ENCODE data around the gene JAG2. TPM values are rescaled to one million over a fixed set of nuclear protein-coding genes. Genes with fewer than 3 reads are reported as not detected.

The JAG2 gene
- total RNA-seq, 6 experiments from 2014 or later, result 1.1 to 3.5 (median 1.2) TPM

- H3K9me3 ChIP-seq, result no peaks in the 10 kb centered on the region
- H3K36me3 ChIP-seq, result no peaks in the 10 kb centered on the region
- ATAC-seq, result no peak
- intact Hi-C loops (cut with DNase I), result no loop called here
- no peak overlapping the region for H3K27ac ChIP-seq
- no CpG with 5 or more reads among the region's 27 CpGs for WGBS (ENCODE audit: insufficient coverage, low coverage, low lambda C conversion rate, missing lambda C conversion rate)
- TF ChIP-seq POLR2A (IDR thresholded peaks at IDR 0.05) (no peak), CTCF (IDR thresholded peaks at IDR 0.05) (no peak)
- H3K4me3 ChIP-seq, result no peak overlapping the region
- no peaks in the 10 kb centered on the region for H3K27me3 ChIP-seq
- H3K4me1 ChIP-seq, result no peaks in the 10 kb centered on the region
- DNase-seq, result peak in 2 of 3 donors; percentile 13 to 43
Measured at GRCh38 chr14:105148604-105149145, 19.9 kb downstream of the JAG2 start.

- no peaks in the 10 kb centered on the region for H3K27me3 ChIP-seq
- TF ChIP-seq CTCF (IDR thresholded peaks at IDR 0.05) (no peak), POLR2A (IDR thresholded peaks at IDR 0.05) (no peak)
- no peak overlapping the region for H3K27ac ChIP-seq
- no peaks in the 10 kb centered on the region for H3K9me3 ChIP-seq
- no peak for ATAC-seq
- H3K4me1 ChIP-seq, result no peaks in the 10 kb centered on the region
- no peak overlapping the region for H3K4me3 ChIP-seq
- 89% methylated on average over 11 of the region's 62 CpGs for WGBS (ENCODE audit: insufficient coverage, low coverage, low lambda C conversion rate, missing lambda C conversion rate)
- intact Hi-C loops (cut with DNase I), result no loop called here
- no peaks in the 10 kb centered on the region for H3K36me3 ChIP-seq
- peak in 1 of 3 donors; percentile 53 for DNase-seq
Measured at GRCh38 chr14:105147671-105148603, 20.6 kb downstream of the JAG2 start.

GRCh38 chr14:105146976-105147635 lies 21.5 kb downstream of the JAG2 start:
- Histone ChIP-seq H3K9me3 (no peaks in the 10 kb centered on the region), H3K27me3 (no peaks in the 10 kb centered on the region), H3K4me1 (no peaks in the 10 kb centered on the region), H3K36me3 (no peaks in the 10 kb centered on the region), H3K27ac (no peak overlapping the region), H3K4me3 (no peak overlapping the region)
- WGBS (ENCODE audit: insufficient coverage, low coverage, low lambda C conversion rate, missing lambda C conversion rate), result no CpG with 5 or more reads among the region's 22 CpGs
- intact Hi-C loops (cut with DNase I), result no loop called here
- DNase-seq (peak in 1 of 3 donors; percentile 40), ATAC-seq (no peak)
- TF ChIP-seq POLR2A (IDR thresholded peaks at IDR 0.05), result no peak
- TF ChIP-seq CTCF (IDR thresholded peaks at IDR 0.05), result no peak

GRCh38 chr14:105146181-105146975 lies 22.2 kb downstream of the JAG2 start:
- H3K9me3 ChIP-seq, result no peaks in the 10 kb centered on the region
- no peak overlapping the region for H3K27ac ChIP-seq
- no CpG with 5 or more reads among the region's 40 CpGs for WGBS (ENCODE audit: insufficient coverage, low coverage, low lambda C conversion rate, missing lambda C conversion rate)
- H3K4me1 ChIP-seq, result no peaks in the 10 kb centered on the region
- no peak overlapping the region for H3K4me3 ChIP-seq
- intact Hi-C loops (cut with DNase I), result no loop called here
- TF ChIP-seq POLR2A (IDR thresholded peaks at IDR 0.05), result no peak
- TF ChIP-seq CTCF (IDR thresholded peaks at IDR 0.05), result no peak
- no peak for ATAC-seq
- peak in 1 of 3 donors; percentile 43 for DNase-seq
- no peaks in the 10 kb centered on the region for H3K27me3 ChIP-seq
- H3K36me3 ChIP-seq, result no peaks in the 10 kb centered on the region
